ELR (cell line): Measurements from ENCODE around the gene HIRA.
"Not testable (repeated sequence)": the region's sequence is repeated elsewhere in the genome, so short reads cannot be mapped to it uniquely, and the experiment has no call there.

Experiments used
- DNase-seq: peaks from one replicate; pipeline ENCODE4 v3.0.0-alpha.2; 2015; ENCODE audit warnings: low read depth

The HIRA gene

GRCh38 chr22:19385221-19385906 is 46.2 kb downstream of the HIRA start:
- DNase-seq = no peak

- no peak for DNase-seq
Measured at GRCh38 chr22:19383292-19383691, 48.2 kb downstream of the HIRA start.

- DNase-seq = no peak
Measured at GRCh38 chr22:19382240-19382639, 49.3 kb downstream of the HIRA start.

GRCh38 chr22:19378344-19378674 is 53.2 kb downstream of the HIRA start:
- DNase-seq = no peak

- no peak for DNase-seq
Measured at GRCh38 chr22:19377565-19378343, 53.8 kb downstream of the HIRA start.

GRCh38 chr22:19376971-19377370 is 54.6 kb downstream of the HIRA start:
- no peak for DNase-seq

GRCh38 chr22:19376247-19376646 is 55.3 kb downstream of the HIRA start:
- DNase-seq = no peak

GRCh38 chr22:19375435-19375834 is 56.1 kb downstream of the HIRA start:
- DNase-seq = no peak

- DNase-seq = no peak
Measured at GRCh38 chr22:19374410-19374809, 57.1 kb downstream of the HIRA start.

- no peak for DNase-seq
Measured at GRCh38 chr22:19373450-19373849, 58.1 kb downstream of the HIRA start.

GRCh38 chr22:19371893-19372292 is 59.6 kb downstream of the HIRA start:
- DNase-seq = no peak

- no peak for DNase-seq
Measured at GRCh38 chr22:19368876-19369275, 62.7 kb downstream of the HIRA start.

- no peak for DNase-seq
Measured at GRCh38 chr22:19367763-19368367, 63.7 kb downstream of the HIRA start.

- DNase-seq = not testable (repeated sequence)
Measured at GRCh38 chr22:19363541-19363940, 68.0 kb downstream of the HIRA start.

GRCh38 chr22:19361501-19362103 is 69.9 kb downstream of the HIRA start:
- no peak for DNase-seq

GRCh38 chr22:19360862-19361261 is 70.7 kb downstream of the HIRA start:
- no peak for DNase-seq

GRCh38 chr22:19360300-19360792 is 71.2 kb downstream of the HIRA start:
- no peak for DNase-seq

- no peak for DNase-seq
Measured at GRCh38 chr22:19359554-19360299, 71.8 kb downstream of the HIRA start.

- DNase-seq = no peak
Measured at GRCh38 chr22:19358703-19359553, 72.6 kb downstream of the HIRA start.

GRCh38 chr22:19358195-19358594 is 73.3 kb downstream of the HIRA start:
- no peak for DNase-seq
